ENCODE data around the gene HMCN2. TPM values are rescaled to one million over a fixed set of nuclear protein-coding genes. Genes with fewer than 3 reads are reported as not detected.

The HMCN2 gene
- total and polyA plus RNA-seq, 2 of the 4 experiments (the other 2 are of a cell fraction), result 0.02 TPM; not detected in 1

DNA sequence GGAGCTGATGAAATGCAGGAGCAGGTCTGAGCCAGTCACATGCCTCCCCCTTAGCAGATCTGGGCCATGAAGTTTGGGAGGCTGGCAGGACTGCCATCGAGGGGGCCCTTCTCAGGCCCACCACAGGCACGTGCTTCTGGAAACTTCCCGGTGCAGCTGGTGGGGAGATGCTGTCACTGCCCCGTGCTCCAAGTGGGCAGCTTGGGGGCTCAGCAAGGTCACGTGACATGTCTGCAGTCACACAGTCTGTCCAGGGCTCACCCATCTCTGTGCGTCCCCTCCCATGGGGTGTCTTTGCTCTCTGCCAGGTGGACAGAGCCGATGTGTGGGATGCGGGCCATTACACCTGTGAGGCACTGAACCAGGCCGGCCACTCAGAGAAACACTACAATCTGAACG lies 99.8 kb downstream of the HMCN2 start:
- dilution Hi-C loops (cut with HindIII; ENCODE audit: low sequenced_read_pairs, unreplicated experiment) (no loop called here), intact Hi-C loops (cut with micrococcal nuclease) (loop anchor here (10.0 kb wide), 1 partner anchor 319 kb away; no protein-coding TSS in a partner anchor), in situ Hi-C loops (cut with MboI; ENCODE audit: low sequenced_read_pairs) (no loop called here)
- Histone ChIP-seq H3K4me1 (ENCODE audit: control insufficient read depth, insufficient read depth, low read length) (no peaks in the 10 kb centered on the region), H2BK120ac (ENCODE audit: low read depth, low read length) (no peak overlapping the region), H3K9ac (ENCODE audit: low read depth, low read length) (no peak overlapping the region), H3K27me3 (ENCODE audit: control insufficient read depth, insufficient read depth, low read length) (peaks cover 31% of the 10 kb centered on the region), H2BK15ac (ENCODE audit: low read depth, low read length) (no peak overlapping the region), H3K4me2 (ENCODE audit: low read depth, low read length) (no peak overlapping the region), H3K4me3 (ENCODE audit: insufficient read depth, low read depth, low read length) (no peak overlapping the region), H3K9me3 (ENCODE audit: control insufficient read depth, insufficient read depth, low read length) (no peaks in the 10 kb centered on the region), H3K9me1 (ENCODE audit: insufficient read depth, low read length) (no peaks in the 10 kb centered on the region), H2BK5ac (ENCODE audit: low read depth, low read length, poor library complexity, severe bottlenecking) (no peak overlapping the region), H3K27ac (ENCODE audit: insufficient read depth, low read length) (no peak overlapping the region), H3K23ac (ENCODE audit: low read depth, low read length) (no peak overlapping the region), H2AK9ac (replicated peaks; ENCODE audit: low read depth, low read length, poor library complexity) (no peak overlapping the region), H3K4ac (ENCODE audit: low read depth, low read length) (no peak overlapping the region), H4K5ac (ENCODE audit: low read depth, low read length) (no peak overlapping the region), H4K91ac (ENCODE audit: insufficient read depth, low read depth, low read length) (no peak overlapping the region), H2BK20ac (ENCODE audit: low read depth, low read length) (no peak overlapping the region), H4K20me1 (ENCODE audit: insufficient read depth, low read length) (no peaks in the 10 kb centered on the region), H4K8ac (ENCODE audit: low read depth in 2 of 2, low read length in 2 of 2) (no peak overlapping the region), H3K56ac (ENCODE audit: extremely low read depth, insufficient read depth, low read length) (no peak overlapping the region), H3K14ac (replicated peaks; ENCODE audit: low read depth, low read length) (no peak overlapping the region), H3K79me1 (ENCODE audit: low read depth in 1 of 2, low read length in 2 of 2) (no peaks in the 10 kb centered on the region), H3K18ac (ENCODE audit: low read depth, low read length) (no peak overlapping the region), H2AFZ (replicated peaks; ENCODE audit: low read length, poor library complexity) (no peak overlapping the region), H2AK5ac (ENCODE audit: low read depth, low read length) (no peak overlapping the region), H3K36me3 (ENCODE audit: control insufficient read depth, insufficient read depth, low read length) (no peaks in the 10 kb centered on the region)
- BruUV-seq (replicated peaks), result no TSS peak
- no peak for ATAC-seq (ENCODE audit: low read depth)
- CTCF ChIA-PET, result no interaction called here
- TF ChIP-seq MAFK (IDR thresholded peaks at IDR 0.05; ENCODE audit: low read depth, low read length) (no peak), RAD21 (IDR thresholded peaks at IDR 0.05; ENCODE audit: low read length) (no peak), MAZ (IDR thresholded peaks at IDR 0.05; ENCODE audit: borderline replicate concordance, low read depth, low read length) (no peak), POLR2A (IDR thresholded peaks at IDR 0.05; ENCODE audit: low read depth, low read length) (no peak), RFX5 (IDR thresholded peaks at IDR 0.05; ENCODE audit: low read depth, low read length) (no peak), BHLHE40 (IDR thresholded peaks at IDR 0.05; ENCODE audit: low read depth, low read length) (no peak), FOS (IDR thresholded peaks at IDR 0.05; ENCODE audit: low read depth, low read length) (no peak), CEBPB (IDR thresholded peaks at IDR 0.05; ENCODE audit: low read depth, low read length) (no peak), RCOR1 (IDR thresholded peaks at IDR 0.05; ENCODE audit: insufficient replicate concordance, low read length) (no peak), MXI1 (IDR thresholded peaks at IDR 0.05; ENCODE audit: borderline replicate concordance, low read depth, low read length) (no peak), NFE2L2 (IDR thresholded peaks at IDR 0.05; ENCODE audit: low read depth, low read length) (no peak)
- TF ChIP-seq, protein P1, sequence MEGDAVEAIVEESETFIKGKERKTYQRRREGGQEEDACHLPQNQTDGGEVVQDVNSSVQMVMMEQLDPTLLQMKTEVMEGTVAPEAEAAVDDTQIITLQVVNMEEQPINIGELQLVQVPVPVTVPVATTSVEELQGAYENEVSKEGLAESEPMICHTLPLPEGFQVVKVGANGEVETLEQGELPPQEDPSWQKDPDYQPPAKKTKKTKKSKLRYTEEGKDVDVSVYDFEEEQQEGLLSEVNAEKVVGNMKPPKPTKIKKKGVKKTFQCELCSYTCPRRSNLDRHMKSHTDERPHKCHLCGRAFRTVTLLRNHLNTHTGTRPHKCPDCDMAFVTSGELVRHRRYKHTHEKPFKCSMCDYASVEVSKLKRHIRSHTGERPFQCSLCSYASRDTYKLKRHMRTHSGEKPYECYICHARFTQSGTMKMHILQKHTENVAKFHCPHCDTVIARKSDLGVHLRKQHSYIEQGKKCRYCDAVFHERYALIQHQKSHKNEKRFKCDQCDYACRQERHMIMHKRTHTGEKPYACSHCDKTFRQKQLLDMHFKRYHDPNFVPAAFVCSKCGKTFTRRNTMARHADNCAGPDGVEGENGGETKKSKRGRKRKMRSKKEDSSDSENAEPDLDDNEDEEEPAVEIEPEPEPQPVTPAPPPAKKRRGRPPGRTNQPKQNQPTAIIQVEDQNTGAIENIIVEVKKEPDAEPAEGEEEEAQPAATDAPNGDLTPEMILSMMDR (conservative IDR thresholded peaks at IDR 0.05; ENCODE audit: low read depth, low read length), result no peak
- TF ChIP-seq, protein P2, sequence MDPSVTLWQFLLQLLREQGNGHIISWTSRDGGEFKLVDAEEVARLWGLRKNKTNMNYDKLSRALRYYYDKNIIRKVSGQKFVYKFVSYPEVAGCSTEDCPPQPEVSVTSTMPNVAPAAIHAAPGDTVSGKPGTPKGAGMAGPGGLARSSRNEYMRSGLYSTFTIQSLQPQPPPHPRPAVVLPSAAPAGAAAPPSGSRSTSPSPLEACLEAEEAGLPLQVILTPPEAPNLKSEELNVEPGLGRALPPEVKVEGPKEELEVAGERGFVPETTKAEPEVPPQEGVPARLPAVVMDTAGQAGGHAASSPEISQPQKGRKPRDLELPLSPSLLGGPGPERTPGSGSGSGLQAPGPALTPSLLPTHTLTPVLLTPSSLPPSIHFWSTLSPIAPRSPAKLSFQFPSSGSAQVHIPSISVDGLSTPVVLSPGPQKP (IDR thresholded peaks at IDR 0.05; ENCODE audit: borderline replicate concordance, low read depth, low read length), result no peak
- POLR2A ChIA-PET (ENCODE audit: unreplicated experiment), result no interaction called here
- 61% methylated on average over 6 of the region's 10 CpGs; no CpG with 5 or more reads in 1 of the 2 experiments for WGBS, 2 experiments (ENCODE audit: extremely low coverage in 2 of 2, insufficient read length in 1 of 2)
- DNase-seq, result no peak
